SU-DHL-6 (cell line): Measurements from ENCODE around the gene NLN.
"Not testable (repeated sequence)": the region's sequence is repeated elsewhere in the genome, so short reads cannot be mapped to it uniquely, and the experiment has no call there.

Experiments
- H2AFZ ChIP-seq: fragments of 200-600 bp; sonication (generic); 2 replicates; pipeline ENCODE4 v1.6.1; 2014; ENCODE audit warnings: low read depth, mild to moderate bottlenecking, moderate library complexity, mixed read lengths, antibody characterized with exemption, low read length; ENCODE audit not compliant: severe bottlenecking
- H3F3A ChIP-seq: fragments of 200-600 bp; shearing (Covaris generic); 2 replicates; pipeline ENCODE4 v1.6.0; 2016; ENCODE audit warnings: antibody characterized with exemption, mild to moderate bottlenecking; ENCODE audit not compliant: insufficient read depth
- H3K27ac ChIP-seq: fragments of 200-600 bp; sonication (generic); 2 replicates; pipeline ENCODE4 v1.5.1; 2016; ENCODE audit warnings: low read depth, mild to moderate bottlenecking, low read length, moderate library complexity, mixed read lengths
- H3K27me3 ChIP-seq: fragments of 200-600 bp; sonication (generic), shearing (Covaris generic); 2 replicates; pipeline ENCODE4 v1.6.0; 2014; ENCODE audit warnings: mild to moderate bottlenecking, low read length
- H3K36me3 ChIP-seq: fragments of 200-600 bp; sonication (generic); 2 replicates; pipeline ENCODE4 v1.6.1; 2014; ENCODE audit warnings: mild to moderate bottlenecking, low read length, mixed read lengths
- H3K4me2 ChIP-seq: fragments of 300-600, 200-600 bp; shearing (Covaris generic), sonication (generic); 2 replicates; pipeline ENCODE4 v1.6.0; 2014; ENCODE audit warnings: low read length, low read depth, mild to moderate bottlenecking; ENCODE audit not compliant: poor library complexity, severe bottlenecking
- H3K4me3 ChIP-seq: fragments of 200-600 bp; sonication (generic); 2 replicates; pipeline ENCODE4 v1.5.1; 2014; ENCODE audit warnings: antibody characterized with exemption, low read length, mild to moderate bottlenecking, mixed read lengths; ENCODE audit not compliant: insufficient read depth, poor library complexity, severe bottlenecking
- H3K79me2 ChIP-seq: fragments of 200-600 bp; sonication (generic); 2 replicates; pipeline ENCODE4 v1.6.1; 2014; ENCODE audit warnings: mild to moderate bottlenecking, low read length, moderate library complexity; ENCODE audit not compliant: insufficient read depth
- H3K9ac ChIP-seq: fragments of 200-600 bp; sonication (generic); 2 replicates; pipeline ENCODE4 v1.7.0; 2014; ENCODE audit warnings: mild to moderate bottlenecking, low read length
- H3K9me2 ChIP-seq: fragments of 200-600 bp; sonication (generic); replicated peaks from 2 replicates; pipeline ENCODE4 v1.6.1; 2014; ENCODE audit warnings: low read length; ENCODE audit not compliant: insufficient read depth
- H3K9me3 ChIP-seq: fragments of 200-600 bp; sonication (generic); 2 replicates; pipeline ENCODE4 v1.6.1; 2014; ENCODE audit warnings: low read length, mixed read lengths; ENCODE audit not compliant: insufficient read depth
- H4K20me1 ChIP-seq: fragments of 200-600 bp; sonication (generic); 2 replicates; pipeline ENCODE4 v1.6.1; 2014; ENCODE audit warnings: low read depth, mild to moderate bottlenecking, antibody characterized with exemption, low read length, moderate library complexity, mixed read lengths
- CTCF ChIP-seq: fragments of 200-600 bp; sonication (generic); IDR thresholded peaks from one replicate; pipeline ENCODE4 v1.5.1; 2017; ENCODE audit warnings: antibody characterized with exemption, mild to moderate bottlenecking, low read length, moderate library complexity; ENCODE audit not compliant: insufficient read depth, poor library complexity, severe bottlenecking
- EZH2phosphoT487 ChIP-seq: fragments of 200-600 bp; sonication (generic), shearing (Covaris generic); conservative IDR thresholded peaks from 2 replicates; pipeline ENCODE4 v1.6.1; 2018; ENCODE audit warnings: mild to moderate bottlenecking, antibody characterized with exemption, low read length, moderate library complexity, mixed read lengths

NLN gene

GRCh38 chr5:65727491-65728156 lies 5.6 kb downstream of the NLN start:
- Histone ChIP-seq H3K4me3 (no peak overlapping the region), H3K27me3 (no peaks in the 10 kb centered on the region), H2AFZ (no peak overlapping the region), H4K20me1 (peaks cover 5% of the 10 kb centered on the region; the same call in 1 of the 2 replicates), H3K4me2 (no peak overlapping the region), H3F3A (peaks cover 11% of the 10 kb centered on the region), H3K36me3 (no peaks in the 10 kb centered on the region), H3K9ac (no peak overlapping the region), H3K9me2 (no peaks in the 10 kb centered on the region), H3K27ac (no peak overlapping the region), H3K9me3 (no peaks in the 10 kb centered on the region), H3K79me2 (peaks cover 16% of the 10 kb centered on the region)
- no peak for TF ChIP-seq EZH2phosphoT487
- no peak for TF ChIP-seq CTCF

- Histone ChIP-seq H3K36me3 (no peaks in the 10 kb centered on the region), H3K4me2 (no peak overlapping the region), H2AFZ (no peak overlapping the region), H4K20me1 (peaks cover 5% of the 10 kb centered on the region; the same call in 1 of the 2 replicates), H3K9me3 (no peaks in the 10 kb centered on the region), H3F3A (peaks cover 5% of the 10 kb centered on the region), H3K79me2 (peaks cover 16% of the 10 kb centered on the region), H3K27ac (no peak overlapping the region), H3K9ac (no peak overlapping the region), H3K9me2 (no peaks in the 10 kb centered on the region), H3K27me3 (no peaks in the 10 kb centered on the region), H3K4me3 (no peak overlapping the region)
- no peak for TF ChIP-seq EZH2phosphoT487
- TF ChIP-seq CTCF: no peak
These were observed 6.2 kb downstream of the NLN start for GRCh38 chr5:65728218-65728617.

- Histone ChIP-seq H3K9ac (no peak overlapping the region), H3K27me3 (no peaks in the 10 kb centered on the region), H3K79me2 (peaks cover 16% of the 10 kb centered on the region), H2AFZ (no peak overlapping the region), H3K9me3 (no peaks in the 10 kb centered on the region), H3K27ac (no peak overlapping the region), H3K36me3 (no peaks in the 10 kb centered on the region), H4K20me1 (peaks cover 5% of the 10 kb centered on the region; the same call in 1 of the 2 replicates), H3K4me2 (no peak overlapping the region), H3F3A (no peaks in the 10 kb centered on the region; the same call in 1 of the 2 replicates), H3K4me3 (no peak overlapping the region), H3K9me2 (no peaks in the 10 kb centered on the region)
- TF ChIP-seq CTCF (no peak), EZH2phosphoT487 (no peak)
These were observed 8.9 kb downstream of the NLN start for GRCh38 chr5:65730910-65731309.

GRCh38 chr5:65732046-65732445 lies 10.0 kb downstream of the NLN start:
- H3K36me3 ChIP-seq, H4K20me1 ChIP-seq, H3K4me3 ChIP-seq, H3K4me2 ChIP-seq, H3K9ac ChIP-seq, H3K9me2 ChIP-seq, H3K27me3 ChIP-seq, H2AFZ ChIP-seq, H3F3A ChIP-seq, H3K9me3 ChIP-seq, H3K79me2 ChIP-seq, H3K27ac ChIP-seq: not testable (repeated sequence)

- H3K9me3 ChIP-seq, H3F3A ChIP-seq, H2AFZ ChIP-seq, H3K4me3 ChIP-seq, H3K27me3 ChIP-seq, H3K9ac ChIP-seq, H3K9me2 ChIP-seq, H3K36me3 ChIP-seq, H3K4me2 ChIP-seq, H4K20me1 ChIP-seq, H3K79me2 ChIP-seq, H3K27ac ChIP-seq: not testable (repeated sequence)
These were observed 12.3 kb downstream of the NLN start for GRCh38 chr5:65734196-65734775.
